ENCODE data around the gene CCSER1.

DNA sequence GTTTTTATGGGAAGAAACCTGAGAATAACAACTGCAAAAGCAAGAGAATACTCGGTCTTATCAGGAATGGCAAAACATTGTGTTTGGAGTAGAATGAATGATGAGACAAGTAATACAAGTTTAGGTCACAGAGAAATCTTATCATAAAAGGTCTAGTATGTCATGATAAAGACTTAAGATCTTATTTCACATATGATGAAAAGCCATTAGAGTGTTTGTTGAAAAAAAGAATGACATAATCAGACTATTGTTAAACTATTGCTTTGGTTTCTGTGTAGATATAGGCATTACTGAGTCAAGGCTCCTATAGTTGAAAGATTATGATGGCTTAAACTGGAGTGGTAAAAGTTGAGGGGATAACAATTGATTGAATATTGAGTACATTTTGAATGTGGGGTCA lies 603.6 kb downstream of the CCSER1 start:
- no peak for TF ChIP-seq POLR2AphosphoS5 (IDR thresholded peaks at IDR 0.05; ENCODE audit: low read depth, low read length)
- no peak for TF ChIP-seq POLR2A (IDR thresholded peaks at IDR 0.05; ENCODE audit: low read depth, low read length)
- TF ChIP-seq TAF1 (IDR thresholded peaks at IDR 0.05; ENCODE audit: borderline replicate concordance, low read depth, low read length), result no peak
